Subcutaneous abdominal adipose tissue (tissue), 5 donors: ENCODE results near the gene CAST.

Source experiments
- H3K27ac ChIP-seq: one replicate; pipeline ENCODE4 v1.7.0; 2013; ENCODE audit warnings: low read depth, mild to moderate bottlenecking, inconsistent platforms, low read length, moderate library complexity
- H3K27me3 ChIP-seq, 5 donors: one replicate each; pipeline ENCODE4 v1.7.0; 2013; ENCODE audit warnings: low read length in 5 of 5, inconsistent platforms in 1 of 5; ENCODE audit not compliant: control insufficient read depth in 5 of 5, insufficient read depth in 4 of 5
- H3K36me3 ChIP-seq, 5 donors: one replicate each; pipeline ENCODE4 v1.7.0; 2013; ENCODE audit warnings: low read length in 5 of 5; ENCODE audit not compliant: control insufficient read depth in 5 of 5, insufficient read depth in 5 of 5
- H3K4me1 ChIP-seq, 5 donors: one replicate each; pipeline ENCODE4 v1.7.0; 2013; ENCODE audit warnings: low read length in 5 of 5, mild to moderate bottlenecking in 3 of 5, moderate library complexity in 1 of 5; ENCODE audit not compliant: control insufficient read depth in 5 of 5, insufficient read depth in 5 of 5
- H3K4me3 ChIP-seq, 5 donors: one replicate each; pipeline ENCODE4 v1.7.0; 2013; ENCODE audit warnings: low read length in 5 of 5, low read depth in 1 of 5
- H3K9ac ChIP-seq, 5 donors: one replicate each; pipeline ENCODE4 v1.7.0; 2013; ENCODE audit warnings: low read length in 5 of 5, mild to moderate bottlenecking in 4 of 5, moderate library complexity in 3 of 5
- H3K9me3 ChIP-seq, 5 donors: one replicate each; pipeline ENCODE4 v1.7.0; 2013; ENCODE audit warnings: low read length in 5 of 5; ENCODE audit not compliant: control insufficient read depth in 5 of 5
- donor health status: healthy.
- donor health status: healthy.
- donor health status: healthy.
- donor health status: healthy.
- donor health status: healthy.

The CAST gene

GRCh38 chr5:96652769-96653454 is 9.3 kb upstream of the CAST start:
- H3K27ac ChIP-seq, result no peak overlapping the region
- no peaks in the 10 kb centered on the region for H3K9me3 ChIP-seq
- H3K4me1 ChIP-seq, result peaks cover 0 to 12% (median 9%) of the 10 kb centered on the region in 5 donors
- H3K9ac ChIP-seq, result no peak overlapping the region
- H3K4me3 ChIP-seq, result no peak overlapping the region
- no peaks in the 10 kb centered on the region for H3K36me3 ChIP-seq
- no peaks in the 10 kb centered on the region for H3K27me3 ChIP-seq

GRCh38 chr5:96654209-96654608 is 8.0 kb upstream of the CAST start:
- H3K4me1 ChIP-seq, result peaks cover 0 to 5% (median 3%) of the 10 kb centered on the region in 5 donors
- H3K4me3 ChIP-seq, result no peak overlapping the region
- H3K27me3 ChIP-seq, result no peaks in the 10 kb centered on the region
- no peaks in the 10 kb centered on the region for H3K9me3 ChIP-seq
- H3K36me3 ChIP-seq, result no peaks in the 10 kb centered on the region
- H3K9ac ChIP-seq, result no peak overlapping the region
- no peak overlapping the region for H3K27ac ChIP-seq

GRCh38 chr5:96655085-96655484 is 7.1 kb upstream of the CAST start:
- Histone ChIP-seq H3K27ac (no peak overlapping the region), H3K36me3 (no peaks in the 10 kb centered on the region), H3K4me3 (no peak overlapping the region), H3K4me1 (no peaks in the 10 kb centered on the region), H3K9me3 (no peaks in the 10 kb centered on the region), H3K9ac (no peak overlapping the region), H3K27me3 (no peaks in the 10 kb centered on the region)

GRCh38 chr5:96655506-96655905 is 6.7 kb upstream of the CAST start:
- Histone ChIP-seq H3K9ac (no peak overlapping the region), H3K36me3 (no peaks in the 10 kb centered on the region), H3K4me1 (peaks cover 0 to 1% (median 0%) of the 10 kb centered on the region in 5 donors), H3K9me3 (no peaks in the 10 kb centered on the region), H3K27ac (no peak overlapping the region), H3K4me3 (no peak overlapping the region), H3K27me3 (no peaks in the 10 kb centered on the region)

- Histone ChIP-seq H3K27me3 (no peaks in the 10 kb centered on the region), H3K4me3 (no peak overlapping the region), H3K9ac (no peak overlapping the region), H3K27ac (no peak overlapping the region), H3K4me1 (peaks cover 0 to 13% (median 11%) of the 10 kb centered on the region in 5 donors), H3K36me3 (no peaks in the 10 kb centered on the region), H3K9me3 (no peaks in the 10 kb centered on the region)
Measured at GRCh38 chr5:96657068-96657467, 5.1 kb upstream of the CAST start.

- Histone ChIP-seq H3K36me3 (no peaks in the 10 kb centered on the region), H3K27ac (no peak overlapping the region), H3K27me3 (no peaks in the 10 kb centered on the region), H3K9ac (no peak overlapping the region), H3K9me3 (no peaks in the 10 kb centered on the region), H3K4me1 (peaks cover 0 to 15% (median 14%) of the 10 kb centered on the region in 5 donors), H3K4me3 (no peak overlapping the region)
Measured at GRCh38 chr5:96658272-96658671, 3.9 kb upstream of the CAST start.

- Histone ChIP-seq H3K4me1 (peaks cover 0 to 24% (median 20%) of the 10 kb centered on the region in 5 donors), H3K27ac (no peak overlapping the region), H3K36me3 (no peaks in the 10 kb centered on the region), H3K4me3 (no peak overlapping the region), H3K9me3 (no peaks in the 10 kb centered on the region), H3K9ac (no peak overlapping the region), H3K27me3 (no peaks in the 10 kb centered on the region)
Measured at GRCh38 chr5:96659170-96659569, 3.0 kb upstream of the CAST start.

GRCh38 chr5:96660971-96661854 is 963 bp upstream of the CAST start:
- Histone ChIP-seq H3K27me3 (no peaks in the 10 kb centered on the region), H3K4me3 (peak overlapping the region; percentile 84 to 96 (median 87)), H3K36me3 (peaks cover 0 to 2% (median 0%) of the 10 kb centered on the region in 5 donors), H3K9ac (peak overlapping the region in 4 of 5 donors; percentile 68 to 98 (median 74)), H3K4me1 (peaks cover 0 to 37% (median 25%) of the 10 kb centered on the region in 5 donors), H3K9me3 (no peaks in the 10 kb centered on the region), H3K27ac (peak overlapping the region; percentile 99)

- Histone ChIP-seq H3K4me3 (peak overlapping the region; percentile 75 to 96 (median 87)), H3K27me3 (no peaks in the 10 kb centered on the region), H3K9ac (peak overlapping the region; percentile 50 to 99 (median 94)), H3K27ac (peak overlapping the region; percentile 99), H3K9me3 (no peaks in the 10 kb centered on the region), H3K4me1 (peaks cover 0 to 47% (median 27%) of the 10 kb centered on the region in 5 donors), H3K36me3 (peaks cover 0 to 5% (median 0%) of the 10 kb centered on the region in 5 donors)
Measured at GRCh38 chr5:96662725-96663518, 746 bp downstream of the CAST start.
